Breast epithelium (tissue), 4 donors: ENCODE results near the gene SLC35G3. TPM values are rescaled to one million over a fixed set of nuclear protein-coding genes. Genes with fewer than 3 reads are reported as not detected.
"Not testable (repeated sequence)": the region's sequence is repeated elsewhere in the genome, so short reads cannot be mapped to it uniquely, and the experiment has no call there.

Experiments used
- DNase-seq, 2 donors: peaks; one replicate each; pipeline ENCODE4 v3.0.0-alpha.2; 2019; ENCODE audit warnings: low spot score in 2 of 2
- H3K27ac ChIP-seq, 2 donors: fragments of 200-600 bp; sonication (generic) in 1 of 2; one replicate each; pipeline ENCODE4 v1.5.1; 2016 to 2019; ENCODE audit warnings: mild to moderate bottlenecking in 1 of 2
- H3K27me3 ChIP-seq, 2 donors: fragments of 200-600 bp; sonication (generic) in 1 of 2; one replicate each; pipeline versions ENCODE4 v1.5.1 to v1.6.0; 2017 to 2019; ENCODE audit warnings: control low read depth in 1 of 2, mild to moderate bottlenecking in 1 of 2
- H3K36me3 ChIP-seq: fragments of 200-600 bp; one replicate; pipeline ENCODE4 v1.5.1; 2019
- H3K4me1 ChIP-seq, 2 donors: fragments of 200-600 bp; sonication (generic); one replicate each; pipeline ENCODE4 v1.5.1; 2016 to 2019; ENCODE audit warnings: control low read depth in 1 of 2
- H3K4me3 ChIP-seq, 3 donors: fragments of 200-600 bp; sonication (generic); 1 replicate in 2 of 3; 2 replicates in 1 of 3; pipeline ENCODE4 v1.5.1; 2016 to 2019; ENCODE audit warnings: mild to moderate bottlenecking in 3 of 3, moderate library complexity in 2 of 3
- H3K9me3 ChIP-seq, 2 donors: fragments of 200-600 bp; sonication (generic) in 1 of 2; one replicate each; pipeline ENCODE4 v1.5.1; 2016 to 2019; ENCODE audit warnings: control low read depth in 1 of 2
- POLR2A ChIP-seq: fragments of 450-650 bp; IDR thresholded peaks from one replicate; pipeline ENCODE4 v1.6.1; 2016; ENCODE audit warnings: antibody characterized with exemption, mild to moderate bottlenecking, moderate library complexity
- POLR2AphosphoS5 ChIP-seq, 3 donors: sonication (generic); formaldehyde crosslinking; IDR thresholded peaks; one replicate each; pipeline ENCODE4 v1.6.1; 2017; ENCODE audit warnings: antibody characterized with exemption in 3 of 3
- intact Hi-C: fragments of 100-400 bp; cut with DNase I; formaldehyde crosslinking; loops from one replicate; pipeline ENCODE4 v1.15.1; 2023; ENCODE audit warnings: low total_unique reads
- total RNA-seq, 3 donors: library from RNA; depleted of rRNA; stranded (reverse); fragments of >200 nt; gene quantifications; one replicate each; pipeline ENCODE4 v1.1.0, GENCODE V29; 2016
- TF ChIP-seq, protein P1 (sequence below), 3 donors: fragments of 450-650 bp; IDR thresholded peaks; one replicate each; pipeline ENCODE4 v1.5.1; 2016 to 2017; ENCODE audit warnings: antibody characterized with exemption in 3 of 3, mild to moderate bottlenecking in 3 of 3, moderate library complexity in 3 of 3

The SLC35G3 gene
- total RNA-seq, 3 donors from 2014 or later, result not detected

DNA sequence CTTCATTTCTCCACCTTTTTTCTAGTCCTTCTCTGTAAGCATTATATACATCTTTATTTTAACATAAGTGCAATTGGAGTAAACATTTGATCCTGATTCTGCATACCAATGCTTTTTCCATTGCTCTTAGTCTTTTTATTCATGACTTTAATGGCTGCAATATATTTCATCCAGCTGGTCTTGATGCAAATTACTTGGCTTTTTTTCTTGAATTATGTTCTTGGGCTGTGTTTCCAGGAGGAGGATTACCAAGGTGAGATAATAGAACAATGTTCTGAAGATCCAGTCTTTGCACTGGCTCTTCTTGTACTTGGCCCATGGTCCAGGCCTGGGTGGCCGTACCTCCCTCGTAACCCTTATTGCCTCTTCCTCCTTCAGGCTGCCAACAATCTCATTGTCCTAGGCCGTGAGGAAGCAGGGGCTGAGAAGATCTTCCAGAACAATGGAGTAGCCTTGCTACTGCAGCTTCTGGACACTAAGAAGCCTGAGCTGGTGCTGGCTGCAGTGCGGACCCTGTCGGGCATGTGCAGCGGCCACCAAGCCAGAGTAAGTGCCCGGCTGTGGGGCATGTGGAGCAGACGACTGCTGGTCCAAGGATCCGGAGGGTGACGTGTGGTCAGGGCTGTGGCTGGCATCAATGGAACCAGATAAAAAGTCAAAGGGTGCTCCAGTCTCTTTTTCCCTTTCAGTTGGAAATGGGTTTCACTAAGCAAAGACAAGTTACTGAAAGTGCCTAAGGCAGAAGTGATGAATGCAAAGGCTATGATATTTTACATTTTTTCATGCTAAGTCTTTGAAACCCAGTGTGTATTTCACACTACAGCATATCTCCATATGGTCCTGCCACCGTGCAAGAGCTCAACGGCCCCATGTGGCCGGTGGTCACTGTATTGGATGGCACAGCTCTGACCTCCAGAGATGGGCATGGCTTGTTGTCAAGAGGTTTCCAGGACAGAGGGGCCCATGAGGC lies 39.7 kb downstream of the SLC35G3 start:
- no peaks in the 10 kb centered on the region for H3K27me3 ChIP-seq
- no peaks in the 10 kb centered on the region for H3K36me3 ChIP-seq
- H3K4me1 ChIP-seq, result no peaks in the 10 kb centered on the region
- TF ChIP-seq POLR2AphosphoS5 (IDR thresholded peaks at IDR 0.05), result no peak
- TF ChIP-seq, protein P1, sequence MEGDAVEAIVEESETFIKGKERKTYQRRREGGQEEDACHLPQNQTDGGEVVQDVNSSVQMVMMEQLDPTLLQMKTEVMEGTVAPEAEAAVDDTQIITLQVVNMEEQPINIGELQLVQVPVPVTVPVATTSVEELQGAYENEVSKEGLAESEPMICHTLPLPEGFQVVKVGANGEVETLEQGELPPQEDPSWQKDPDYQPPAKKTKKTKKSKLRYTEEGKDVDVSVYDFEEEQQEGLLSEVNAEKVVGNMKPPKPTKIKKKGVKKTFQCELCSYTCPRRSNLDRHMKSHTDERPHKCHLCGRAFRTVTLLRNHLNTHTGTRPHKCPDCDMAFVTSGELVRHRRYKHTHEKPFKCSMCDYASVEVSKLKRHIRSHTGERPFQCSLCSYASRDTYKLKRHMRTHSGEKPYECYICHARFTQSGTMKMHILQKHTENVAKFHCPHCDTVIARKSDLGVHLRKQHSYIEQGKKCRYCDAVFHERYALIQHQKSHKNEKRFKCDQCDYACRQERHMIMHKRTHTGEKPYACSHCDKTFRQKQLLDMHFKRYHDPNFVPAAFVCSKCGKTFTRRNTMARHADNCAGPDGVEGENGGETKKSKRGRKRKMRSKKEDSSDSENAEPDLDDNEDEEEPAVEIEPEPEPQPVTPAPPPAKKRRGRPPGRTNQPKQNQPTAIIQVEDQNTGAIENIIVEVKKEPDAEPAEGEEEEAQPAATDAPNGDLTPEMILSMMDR (IDR thresholded peaks at IDR 0.05), result no peak
- no peak for TF ChIP-seq POLR2A
- H3K4me3 ChIP-seq, result no peak overlapping the region
- H3K9me3 ChIP-seq, result no peaks in the 10 kb centered on the region
- no peak overlapping the region for H3K27ac ChIP-seq
- no peak for DNase-seq
- intact Hi-C loops, result no loop called here

DNA sequence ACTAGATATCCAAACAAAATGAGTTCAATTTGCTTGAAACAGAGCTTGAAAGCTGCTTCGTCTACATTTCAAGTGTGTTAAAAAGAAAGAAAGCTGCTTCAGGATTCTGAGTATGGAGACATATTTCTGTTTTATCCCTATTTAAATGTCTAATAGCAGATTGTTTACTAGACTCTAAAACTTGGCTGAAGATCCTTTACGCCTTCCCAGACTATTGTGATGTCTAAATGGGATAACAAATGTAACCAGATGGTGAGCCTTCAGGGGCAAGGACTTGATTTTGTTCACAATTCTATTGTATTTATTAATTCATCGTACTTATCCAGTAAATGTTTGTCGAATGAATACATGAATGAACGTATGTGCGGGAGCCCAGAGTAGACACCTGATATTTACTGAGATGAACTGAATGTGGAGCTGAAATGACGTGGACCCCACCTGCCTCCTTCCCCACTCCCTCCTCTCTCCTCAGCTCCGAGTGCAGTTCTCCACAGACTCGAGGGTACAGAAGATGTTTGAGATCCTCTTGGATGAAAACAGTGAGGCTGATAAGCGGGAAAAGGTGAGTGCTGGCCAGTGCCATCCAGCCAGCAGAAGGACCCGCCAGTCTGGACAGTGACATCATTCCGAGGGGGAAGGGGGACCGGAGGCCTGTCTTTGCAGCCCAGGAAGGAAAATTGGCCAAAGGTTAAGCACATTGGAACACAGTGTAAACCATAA lies 41.6 kb downstream of the SLC35G3 start:
- no peaks in the 10 kb centered on the region for H3K27me3 ChIP-seq
- intact Hi-C loops, result no loop called here
- no peaks in the 10 kb centered on the region for H3K4me1 ChIP-seq
- no peak for TF ChIP-seq POLR2A
- TF ChIP-seq POLR2AphosphoS5 (IDR thresholded peaks at IDR 0.05), result no peak
- TF ChIP-seq, protein P1 (IDR thresholded peaks at IDR 0.05), result no peak
- no peaks in the 10 kb centered on the region for H3K36me3 ChIP-seq
- no peak overlapping the region for H3K4me3 ChIP-seq
- no peaks in the 10 kb centered on the region for H3K9me3 ChIP-seq
- DNase-seq, result no peak
- no peak overlapping the region for H3K27ac ChIP-seq

DNA sequence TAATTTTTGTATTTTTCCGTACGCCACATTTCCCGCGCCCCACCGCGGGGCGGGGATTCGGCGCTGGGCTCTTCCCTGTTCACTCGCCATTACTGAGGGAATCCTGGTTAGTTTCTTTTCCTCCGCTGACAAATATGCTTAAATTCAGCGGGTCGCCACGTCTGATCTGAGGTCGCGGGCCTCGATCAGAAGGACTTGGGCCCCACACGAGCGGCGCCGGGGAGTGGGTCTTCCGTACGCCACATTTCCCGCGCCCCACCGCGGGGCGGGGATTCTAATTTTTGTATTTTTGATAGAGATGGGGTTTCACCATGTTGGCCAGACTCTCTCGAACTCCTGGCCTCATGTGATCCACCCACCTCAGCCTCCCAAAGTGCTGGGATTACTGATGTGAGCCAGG lies 43.1 kb downstream of the SLC35G3 start:
- H3K4me1 ChIP-seq, H3K27ac ChIP-seq, intact Hi-C loops, DNase-seq, H3K4me3 ChIP-seq, H3K9me3 ChIP-seq, H3K36me3 ChIP-seq, H3K27me3 ChIP-seq: not testable (repeated sequence)

DNA sequence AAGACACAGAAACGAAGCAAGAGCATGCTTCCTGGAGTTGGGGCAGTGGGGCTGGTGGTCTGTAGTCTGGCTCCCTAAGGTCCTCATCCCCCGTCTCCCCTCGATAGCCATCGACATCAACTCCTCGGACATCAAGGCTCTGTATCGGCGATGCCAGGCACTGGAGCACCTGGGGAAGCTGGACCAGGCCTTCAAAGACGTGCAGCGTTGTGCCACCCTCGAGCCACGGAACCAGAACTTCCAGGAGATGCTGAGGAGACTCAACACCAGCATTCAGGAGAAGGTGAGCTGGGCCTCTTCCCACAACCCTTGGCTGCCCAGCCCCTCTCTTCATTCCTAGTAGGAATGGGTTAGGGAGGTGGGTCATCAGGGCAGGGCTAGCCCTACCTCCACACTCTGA lies 44.3 kb downstream of the SLC35G3 start:
- DNase-seq, result no peak
- no peaks in the 10 kb centered on the region for H3K4me1 ChIP-seq
- H3K36me3 ChIP-seq, result no peaks in the 10 kb centered on the region
- no peaks in the 10 kb centered on the region for H3K27me3 ChIP-seq
- no peak overlapping the region for H3K27ac ChIP-seq
- intact Hi-C loops, result no loop called here
- no peak overlapping the region for H3K4me3 ChIP-seq
- TF ChIP-seq POLR2AphosphoS5 (IDR thresholded peaks at IDR 0.05) (no peak), POLR2A (no peak)
- TF ChIP-seq, protein P1 (IDR thresholded peaks at IDR 0.05), result no peak
- H3K9me3 ChIP-seq, result no peaks in the 10 kb centered on the region

DNA sequence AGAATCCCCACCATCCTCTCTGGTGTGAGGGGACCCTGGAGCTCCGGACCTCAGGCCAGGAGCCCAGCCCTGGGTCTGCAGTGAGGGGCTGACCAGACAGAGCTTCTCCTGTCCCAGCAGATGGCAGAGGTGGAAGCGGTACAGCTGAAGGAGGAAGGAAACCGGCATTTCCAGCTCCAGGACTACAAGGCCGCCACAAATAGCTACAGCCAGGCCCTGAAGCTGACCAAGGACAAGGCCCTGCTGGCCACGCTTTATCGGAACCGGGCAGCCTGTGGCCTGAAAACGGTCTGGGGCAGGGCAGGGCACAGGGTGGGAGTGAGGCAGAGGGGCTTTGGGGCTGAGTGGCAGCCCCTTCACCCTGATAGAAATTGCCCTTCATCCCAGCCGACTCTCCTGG lies 46.0 kb downstream of the SLC35G3 start:
- intact Hi-C loops, result no loop called here
- Histone ChIP-seq H3K9me3 (no peaks in the 10 kb centered on the region), H3K36me3 (no peaks in the 10 kb centered on the region), H3K4me1 (no peaks in the 10 kb centered on the region), H3K27ac (no peak overlapping the region), H3K27me3 (no peaks in the 10 kb centered on the region), H3K4me3 (no peak overlapping the region)
- TF ChIP-seq POLR2A, result no peak
- TF ChIP-seq, protein P1 (IDR thresholded peaks at IDR 0.05), result no peak
- no peak for TF ChIP-seq POLR2AphosphoS5 (IDR thresholded peaks at IDR 0.05)
- no peak for DNase-seq
